ENCODE data around the gene PRDM2. TPM values are rescaled to one million over a fixed set of nuclear protein-coding genes. Genes with fewer than 3 reads are reported as not detected.

PRDM2 gene
- total and polyA plus RNA-seq, 7 donors, result 6.7 to 53.2 (median 34.6) TPM

DNA sequence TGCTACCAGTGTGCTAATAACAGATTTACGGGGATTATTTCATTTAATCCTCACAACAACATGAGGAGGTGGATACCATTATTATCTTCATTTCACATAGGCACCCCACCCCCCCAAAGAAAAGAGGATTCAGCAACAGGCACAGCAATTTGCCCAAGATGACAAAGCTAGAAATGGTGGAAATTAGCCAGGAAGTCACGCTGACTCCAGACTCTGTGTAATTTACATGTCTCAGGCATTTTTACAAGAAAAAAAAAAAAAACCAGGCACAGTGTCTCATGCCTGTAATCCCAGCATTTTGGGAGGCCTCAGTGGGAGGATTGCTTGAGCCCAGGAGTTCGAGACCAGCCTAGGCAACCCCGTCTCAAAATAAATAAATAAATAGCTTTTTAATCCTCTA lies 37.5 kb upstream of the PRDM2 start:
- TF ChIP-seq POLR2A (IDR thresholded peaks at IDR 0.05) (no peak), EP300 (IDR thresholded peaks at IDR 0.05) (peak in 1 of 4 donors; percentile 32), POLR2AphosphoS5 (IDR thresholded peaks at IDR 0.05) (peak in 2 of 4 donors; percentile 20 to 49)
- TF ChIP-seq, protein P1, sequence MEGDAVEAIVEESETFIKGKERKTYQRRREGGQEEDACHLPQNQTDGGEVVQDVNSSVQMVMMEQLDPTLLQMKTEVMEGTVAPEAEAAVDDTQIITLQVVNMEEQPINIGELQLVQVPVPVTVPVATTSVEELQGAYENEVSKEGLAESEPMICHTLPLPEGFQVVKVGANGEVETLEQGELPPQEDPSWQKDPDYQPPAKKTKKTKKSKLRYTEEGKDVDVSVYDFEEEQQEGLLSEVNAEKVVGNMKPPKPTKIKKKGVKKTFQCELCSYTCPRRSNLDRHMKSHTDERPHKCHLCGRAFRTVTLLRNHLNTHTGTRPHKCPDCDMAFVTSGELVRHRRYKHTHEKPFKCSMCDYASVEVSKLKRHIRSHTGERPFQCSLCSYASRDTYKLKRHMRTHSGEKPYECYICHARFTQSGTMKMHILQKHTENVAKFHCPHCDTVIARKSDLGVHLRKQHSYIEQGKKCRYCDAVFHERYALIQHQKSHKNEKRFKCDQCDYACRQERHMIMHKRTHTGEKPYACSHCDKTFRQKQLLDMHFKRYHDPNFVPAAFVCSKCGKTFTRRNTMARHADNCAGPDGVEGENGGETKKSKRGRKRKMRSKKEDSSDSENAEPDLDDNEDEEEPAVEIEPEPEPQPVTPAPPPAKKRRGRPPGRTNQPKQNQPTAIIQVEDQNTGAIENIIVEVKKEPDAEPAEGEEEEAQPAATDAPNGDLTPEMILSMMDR (IDR thresholded peaks at IDR 0.05), result no peak
- intact Hi-C loops (cut with DNase I), result loop anchor here (10.0 kb wide), 1 partner anchor 1382 kb away; no protein-coding TSS in a partner anchor
- DNase-seq, result peak; percentile 67

DNA sequence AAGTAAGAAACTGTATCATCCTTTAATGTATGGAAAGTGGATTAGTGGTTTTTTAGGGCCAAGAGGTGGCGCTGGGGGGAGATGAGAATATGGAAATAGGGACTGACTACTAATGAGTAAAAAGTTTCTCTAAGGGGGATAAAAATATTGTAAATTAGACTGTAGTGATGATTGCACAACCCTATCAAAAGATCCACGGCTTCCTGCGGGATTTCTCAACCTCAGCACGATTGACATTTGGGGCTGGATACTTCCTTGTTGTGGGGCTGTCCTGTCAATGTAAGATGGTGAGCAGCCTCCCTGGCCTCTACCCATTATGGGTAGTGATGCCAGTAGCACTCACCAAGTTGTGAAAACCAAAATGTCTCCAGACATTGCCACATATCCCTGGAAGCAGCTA lies 36.0 kb upstream of the PRDM2 start:
- 39 to 68% methylated on average over 4 of the region's 4 CpGs for WGBS, 2 donors
- no peaks in the 10 kb centered on the region for H3K9me3 ChIP-seq
- intact Hi-C loops (cut with DNase I), result loop anchor here (10.0 kb wide), 1 partner anchor 1381 kb away; no protein-coding TSS in a partner anchor
- peaks cover 0 to 15% (median 4%) of the 10 kb centered on the region in 4 donors for H3K4me1 ChIP-seq
- H3K4me3 ChIP-seq, result no peak overlapping the region
- no peak for DNase-seq
- no peaks in the 10 kb centered on the region for H3K27me3 ChIP-seq
- H3K36me3 ChIP-seq, result no peaks in the 10 kb centered on the region
- TF ChIP-seq POLR2AphosphoS5 (IDR thresholded peaks at IDR 0.05) (no peak), EP300 (IDR thresholded peaks at IDR 0.05) (no peak), POLR2A (IDR thresholded peaks at IDR 0.05) (no peak)
- TF ChIP-seq, protein P1 (IDR thresholded peaks at IDR 0.05), result no peak
- H3K27ac ChIP-seq, result no peak overlapping the region

More for the DNA sequence above, 37.5 kb upstream of the PRDM2 start:
- peaks cover 0 to 15% (median 4%) of the 10 kb centered on the region in 4 donors for H3K4me1 ChIP-seq
- no peak overlapping the region for H3K4me3 ChIP-seq
- H3K9me3 ChIP-seq, result no peaks in the 10 kb centered on the region
- WGBS, 2 donors, result 51 to 63% methylated on average over 4 of the region's 4 CpGs
- H3K36me3 ChIP-seq, result no peaks in the 10 kb centered on the region
- peak overlapping the region in 3 of 4 donors; percentile 12 to 69 (median 34) for H3K27ac ChIP-seq
- H3K27me3 ChIP-seq, result no peaks in the 10 kb centered on the region

DNA sequence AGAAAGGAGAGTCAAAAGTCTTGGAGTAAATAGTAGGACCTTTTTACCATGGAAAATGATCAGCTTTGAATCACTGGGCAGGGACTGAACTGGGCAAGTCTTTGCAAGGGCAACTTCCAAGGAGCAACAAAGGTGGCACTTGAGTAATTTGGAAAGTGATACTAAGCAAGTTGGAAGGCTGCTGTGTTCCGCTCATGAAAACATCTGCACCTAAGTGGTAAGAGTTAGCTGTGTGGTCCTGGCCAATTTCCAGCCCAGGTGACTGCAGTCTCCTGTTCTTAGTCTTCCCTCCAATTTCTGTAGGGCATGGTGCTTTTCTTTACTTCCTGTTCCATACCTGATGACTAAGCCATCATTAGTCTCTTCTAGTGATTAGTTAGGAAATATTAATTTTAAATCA lies 35.5 kb upstream of the PRDM2 start:
- TF ChIP-seq EP300 (IDR thresholded peaks at IDR 0.05), result no peak
- TF ChIP-seq, protein P1 (IDR thresholded peaks at IDR 0.05), result no peak
- TF ChIP-seq POLR2A (IDR thresholded peaks at IDR 0.05), result no peak
- intact Hi-C loops (cut with DNase I), result loop anchor here (10.0 kb wide), 1 partner anchor 1380 kb away; no protein-coding TSS in a partner anchor
- no peak for DNase-seq
- Histone ChIP-seq H3K27ac (no peak overlapping the region), H3K36me3 (no peaks in the 10 kb centered on the region), H3K4me3 (no peak overlapping the region), H3K9me3 (no peaks in the 10 kb centered on the region), H3K4me1 (peaks cover 0 to 15% (median 4%) of the 10 kb centered on the region in 4 donors), H3K27me3 (no peaks in the 10 kb centered on the region)
- 56 to 76% methylated on average over 1 of the region's 1 CpG for WGBS, 2 donors

DNA sequence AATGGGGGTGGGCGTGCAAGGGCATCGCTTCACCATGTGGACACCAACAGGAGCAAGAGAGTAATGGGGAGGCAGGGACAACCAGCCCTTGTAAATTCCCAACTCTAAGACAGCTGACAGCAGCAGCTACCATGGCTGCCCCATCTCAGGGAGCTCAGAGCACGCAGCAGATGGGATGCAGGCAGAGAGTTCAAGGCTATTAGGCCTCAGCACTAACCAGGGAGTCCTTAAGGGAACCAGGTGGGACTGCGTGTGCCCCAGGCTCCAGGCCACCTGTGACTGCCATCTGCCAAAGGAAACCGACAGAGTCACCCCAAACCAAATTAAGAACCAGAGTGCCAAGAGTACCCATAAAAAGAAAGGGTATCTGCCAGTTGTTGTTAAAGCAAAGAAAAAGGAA lies 33.7 kb upstream of the PRDM2 start:
- WGBS, 2 donors, result 82 to 91% methylated on average over 5 of the region's 5 CpGs
- intact Hi-C loops (cut with DNase I), result loop anchor here (5.0 to 10.0 kb wide), 2 partner anchors 146 to 1378 kb away; no protein-coding TSS in a partner anchor

More for the DNA sequence above, 33.7 kb upstream of the PRDM2 start:
- H3K9me3 ChIP-seq, result no peaks in the 10 kb centered on the region
- no peak overlapping the region for H3K27ac ChIP-seq
- DNase-seq, result no peak
- H3K4me3 ChIP-seq, result no peak overlapping the region
- no peaks in the 10 kb centered on the region for H3K36me3 ChIP-seq
- H3K4me1 ChIP-seq, result peaks cover 0 to 15% (median 4%) of the 10 kb centered on the region in 4 donors
- TF ChIP-seq EP300 (IDR thresholded peaks at IDR 0.05), result no peak
- TF ChIP-seq, protein P1 (IDR thresholded peaks at IDR 0.05), result no peak
- TF ChIP-seq POLR2A (IDR thresholded peaks at IDR 0.05), result no peak
- TF ChIP-seq POLR2AphosphoS5 (IDR thresholded peaks at IDR 0.05), result no peak
- no peaks in the 10 kb centered on the region for H3K27me3 ChIP-seq

Data from sigmoid colon (tissue), 7 donors.